Right forelimb (tissue), 1 donor: ENCODE results near the gene DOLPP1.
A peak's percentile ranks its signal among the peaks of the same experiment; 100 is the strongest.
"Not testable (repeated sequence)": the region's sequence is repeated elsewhere in the genome, so short reads cannot be mapped to it uniquely, and the experiment has no call there.

Experiments
- DNase-seq: peaks from one replicate; pipeline ENCODE4 v3.0.0-alpha.2; 2018

DOLPP1 gene, protein sequence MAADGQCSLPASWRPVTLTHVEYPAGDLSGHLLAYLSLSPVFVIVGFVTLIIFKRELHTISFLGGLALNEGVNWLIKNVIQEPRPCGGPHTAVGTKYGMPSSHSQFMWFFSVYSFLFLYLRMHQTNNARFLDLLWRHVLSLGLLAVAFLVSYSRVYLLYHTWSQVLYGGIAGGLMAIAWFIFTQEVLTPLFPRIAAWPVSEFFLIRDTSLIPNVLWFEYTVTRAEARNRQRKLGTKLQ

DNA sequence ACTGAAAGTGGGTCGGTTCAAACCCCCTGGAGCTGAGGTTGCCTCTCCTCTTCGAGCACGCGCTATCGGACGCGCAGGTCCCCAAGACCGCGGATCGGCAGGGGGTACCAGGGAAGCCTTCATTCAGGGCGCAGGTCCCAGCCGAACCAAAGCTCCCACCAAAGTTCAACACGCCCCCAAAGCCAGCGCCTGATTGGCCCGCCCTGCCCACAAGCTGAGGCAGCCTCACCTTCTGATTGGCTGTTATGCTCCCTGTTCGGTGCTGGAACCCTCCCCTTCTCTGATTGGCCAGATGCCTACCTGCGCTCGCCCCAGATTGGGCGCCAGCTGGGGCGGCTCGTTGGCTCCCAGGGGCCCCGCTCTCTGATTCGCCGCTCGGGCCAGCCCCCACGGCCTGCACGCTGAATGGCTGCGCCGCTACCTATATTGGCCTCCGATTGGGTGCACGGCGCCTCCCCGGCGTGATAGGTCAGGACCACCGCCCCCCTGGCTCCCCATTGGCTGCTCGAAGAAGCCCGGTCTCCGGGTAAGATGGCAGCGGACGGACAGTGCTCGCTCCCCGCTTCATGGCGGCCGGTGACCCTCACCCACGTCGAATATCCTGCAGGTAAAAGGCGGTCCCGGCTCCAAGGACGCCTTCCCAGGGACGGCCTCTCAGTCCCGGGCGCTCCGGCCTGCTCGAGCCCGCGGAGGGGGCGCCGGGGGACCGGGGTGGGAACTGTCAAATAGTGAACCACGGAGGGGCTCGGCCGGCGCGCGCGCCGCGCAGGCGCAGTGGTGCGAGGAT is at the start of gene DOLPP1:
Gene DOLPP1, plus strand, starts transcription at position 511 of the 787 bp plus-strand sequence. Its CDS starts 21 bp downstream, at position 532.
- peak; percentile 99 for DNase-seq

DNA sequence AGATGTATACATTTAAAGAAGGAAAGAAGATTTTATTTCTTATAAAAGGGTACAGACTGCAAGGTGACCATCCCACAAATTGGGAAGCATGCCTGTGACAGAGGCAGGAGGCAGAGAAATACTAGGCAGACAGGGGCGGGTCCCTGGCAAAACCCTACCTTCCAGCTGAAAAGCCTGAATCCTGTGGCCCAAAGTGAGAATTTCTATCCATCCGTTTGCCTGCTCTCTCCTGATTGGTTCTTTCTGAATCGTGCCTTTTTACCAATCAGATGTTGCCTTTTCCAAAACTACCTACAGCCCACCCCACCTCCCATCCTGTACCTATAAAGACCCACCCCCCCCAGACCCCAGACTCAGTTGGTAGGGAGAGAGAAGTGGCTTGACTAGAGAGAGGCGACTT is 49.4 kb upstream of the DOLPP1 start:
- DNase-seq = no peak

DNA sequence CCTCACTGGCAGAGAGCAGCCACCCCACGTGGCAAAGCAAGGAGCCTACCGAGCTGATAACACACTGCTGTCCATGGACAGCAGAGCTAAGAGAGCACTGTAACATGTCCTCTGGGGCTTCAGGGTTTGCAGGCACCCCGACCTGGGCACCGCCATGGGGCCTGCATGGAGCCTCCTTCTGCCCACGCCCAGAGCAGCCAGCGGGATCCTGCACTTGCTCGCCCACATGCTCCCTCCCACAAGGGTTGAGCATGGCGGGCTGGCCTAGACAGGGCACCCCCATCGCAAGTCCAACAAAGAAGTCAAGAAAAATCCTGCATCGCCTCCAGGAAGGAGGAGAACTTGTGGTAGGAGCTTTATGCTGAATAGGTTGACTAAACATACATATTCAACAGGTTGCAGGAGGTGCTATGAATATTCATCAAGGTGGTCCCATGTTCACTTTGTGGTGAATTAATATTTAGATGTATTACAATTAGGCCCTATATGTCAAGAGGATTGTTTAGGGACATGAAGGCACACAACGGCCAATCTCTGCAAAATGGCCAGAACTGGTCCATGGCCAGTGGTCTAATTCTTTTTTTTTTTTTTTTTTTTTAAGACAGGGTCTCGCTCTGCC is 48.3 kb upstream of the DOLPP1 start:
- no peak for DNase-seq

DNA sequence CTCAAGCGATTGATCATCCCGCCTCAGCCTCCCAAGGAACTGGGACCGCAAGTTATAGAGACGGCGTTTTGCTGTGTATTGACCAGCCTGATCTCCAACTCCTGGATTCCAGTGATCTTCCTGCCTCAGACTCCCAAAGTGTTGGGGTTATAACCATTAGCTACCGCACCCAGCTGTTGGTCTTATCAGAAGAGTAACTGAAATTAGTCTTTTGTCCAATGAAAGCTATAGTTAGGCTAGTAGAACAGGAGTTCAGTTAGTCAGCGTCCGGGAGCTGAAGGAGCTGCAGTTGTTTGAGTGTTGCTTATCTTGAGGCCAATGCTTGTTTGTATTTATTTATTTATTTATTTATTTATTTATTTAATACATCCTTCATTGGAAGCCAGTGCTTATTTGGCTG is 47.7 kb upstream of the DOLPP1 start:
- no peak for DNase-seq

DNA sequence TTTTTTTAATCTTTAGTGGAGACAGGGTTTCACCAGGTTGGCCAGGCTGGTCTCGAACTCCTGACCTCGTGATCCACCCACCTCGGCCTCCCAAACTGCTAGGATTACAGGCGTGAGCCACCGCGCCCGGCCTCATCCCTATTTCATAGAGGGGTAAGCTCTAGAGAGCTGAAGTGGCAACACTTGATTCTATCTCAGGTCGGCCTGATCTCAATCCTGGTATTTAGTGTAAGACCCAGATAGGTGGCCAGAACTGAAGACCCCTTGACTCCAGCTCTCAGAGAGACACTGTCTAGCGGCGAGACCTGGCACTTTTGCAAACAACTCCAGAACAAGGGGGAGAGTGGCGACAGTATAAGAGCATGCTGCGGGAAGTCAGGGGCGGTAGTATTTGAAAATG is 45.1 kb upstream of the DOLPP1 start:
- DNase-seq = not testable (repeated sequence)

DNA sequence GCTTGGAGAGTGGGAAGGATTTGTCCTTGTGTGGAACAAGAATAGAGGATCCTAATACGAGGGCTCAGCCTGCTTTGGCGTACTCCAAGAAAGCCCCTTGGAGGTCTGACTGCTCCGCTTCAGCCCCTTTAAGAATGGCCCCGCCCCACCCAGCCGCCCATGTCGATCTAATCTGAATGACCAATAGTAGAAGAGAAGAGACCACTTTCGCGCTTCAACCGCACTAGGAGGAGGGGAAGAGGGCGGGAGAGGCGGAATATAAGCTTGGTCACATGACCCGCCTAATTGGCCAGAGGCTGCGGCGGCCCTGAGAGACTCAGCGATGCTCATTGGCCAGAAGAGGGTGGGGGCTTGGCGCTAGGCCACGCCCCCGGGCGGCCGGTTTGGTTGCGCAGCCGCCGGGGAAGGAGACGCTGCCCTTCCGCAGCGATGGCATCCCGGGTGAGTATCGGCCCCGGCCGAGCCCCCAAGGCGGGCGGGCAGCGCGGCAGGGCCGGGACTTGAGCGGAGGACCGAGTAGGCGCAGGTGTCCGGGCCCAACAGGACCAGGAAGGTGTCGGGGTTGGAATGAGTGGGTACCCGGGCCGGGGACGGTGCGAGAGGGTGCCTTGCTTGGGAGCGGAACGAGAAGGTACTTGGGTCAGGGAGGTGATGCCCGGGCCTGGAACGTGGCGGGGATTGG is 44.5 kb upstream of the DOLPP1 start, which contains the start of gene MIGA2:
Gene MIGA2, plus strand, starts transcription at position 386 of the 682 bp plus-strand sequence. CDS start 3,969 bp downstream, outside the sequence.
- DNase-seq = peak; percentile 95

DNA sequence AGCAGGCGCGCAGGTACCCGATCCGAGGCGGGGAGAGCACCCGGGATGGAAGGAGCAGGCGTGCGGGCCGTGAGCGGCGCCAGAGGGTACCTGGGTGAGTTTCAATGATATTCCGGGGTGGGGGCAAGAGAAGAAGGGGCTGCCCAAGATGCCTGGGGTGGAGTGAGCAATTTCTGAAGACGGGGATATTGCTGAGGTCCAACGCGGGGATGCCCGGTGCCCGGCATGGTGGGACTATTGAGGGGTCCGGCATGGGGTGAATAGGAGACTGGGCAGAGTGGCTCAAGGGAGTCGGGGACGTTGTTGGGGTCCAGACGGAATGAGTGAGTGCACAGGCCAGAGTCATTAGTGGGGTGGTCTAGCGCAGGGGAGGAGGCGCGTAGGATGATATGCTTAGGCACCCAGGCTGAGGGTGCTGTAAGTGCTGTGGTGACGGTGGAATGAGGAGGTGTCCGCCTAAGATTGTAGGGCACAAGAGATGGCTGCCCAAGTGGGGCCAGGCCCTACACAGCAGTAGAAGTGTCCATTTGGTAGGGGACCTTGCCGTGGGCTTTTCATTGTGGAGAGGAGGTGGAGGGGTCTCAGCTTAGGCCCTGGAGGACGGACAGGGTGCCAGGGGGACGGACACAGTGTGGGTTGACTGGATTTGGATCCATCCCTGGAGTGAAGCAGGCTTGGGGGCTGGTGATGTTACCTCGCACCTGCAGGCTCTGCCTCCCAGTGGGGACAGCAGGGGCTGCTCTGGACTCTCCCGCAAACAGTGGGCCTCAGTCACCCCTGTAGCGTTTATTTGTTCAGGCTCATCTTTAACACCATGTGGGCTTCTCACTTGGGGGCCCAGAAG is 43.8 kb upstream of the DOLPP1 start:
- no peak for DNase-seq

DNA sequence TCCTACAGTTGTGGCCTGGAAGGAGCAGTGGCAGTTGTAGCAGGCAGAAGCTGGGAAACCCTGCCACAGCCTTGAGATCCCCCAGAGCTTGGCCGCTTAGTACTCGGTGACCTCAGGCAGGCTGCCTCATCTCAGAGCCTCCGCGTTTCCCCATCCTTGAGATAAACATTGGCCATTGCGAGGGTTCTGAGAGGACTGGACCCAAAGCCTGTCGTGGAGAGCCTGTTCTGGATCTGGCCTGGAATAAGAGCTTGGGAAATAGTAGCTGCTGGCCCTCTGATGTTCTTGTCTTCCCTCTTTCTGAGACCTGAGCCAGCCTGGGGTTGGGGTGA is 43.2 kb upstream of the DOLPP1 start:
- DNase-seq = no peak

DNA sequence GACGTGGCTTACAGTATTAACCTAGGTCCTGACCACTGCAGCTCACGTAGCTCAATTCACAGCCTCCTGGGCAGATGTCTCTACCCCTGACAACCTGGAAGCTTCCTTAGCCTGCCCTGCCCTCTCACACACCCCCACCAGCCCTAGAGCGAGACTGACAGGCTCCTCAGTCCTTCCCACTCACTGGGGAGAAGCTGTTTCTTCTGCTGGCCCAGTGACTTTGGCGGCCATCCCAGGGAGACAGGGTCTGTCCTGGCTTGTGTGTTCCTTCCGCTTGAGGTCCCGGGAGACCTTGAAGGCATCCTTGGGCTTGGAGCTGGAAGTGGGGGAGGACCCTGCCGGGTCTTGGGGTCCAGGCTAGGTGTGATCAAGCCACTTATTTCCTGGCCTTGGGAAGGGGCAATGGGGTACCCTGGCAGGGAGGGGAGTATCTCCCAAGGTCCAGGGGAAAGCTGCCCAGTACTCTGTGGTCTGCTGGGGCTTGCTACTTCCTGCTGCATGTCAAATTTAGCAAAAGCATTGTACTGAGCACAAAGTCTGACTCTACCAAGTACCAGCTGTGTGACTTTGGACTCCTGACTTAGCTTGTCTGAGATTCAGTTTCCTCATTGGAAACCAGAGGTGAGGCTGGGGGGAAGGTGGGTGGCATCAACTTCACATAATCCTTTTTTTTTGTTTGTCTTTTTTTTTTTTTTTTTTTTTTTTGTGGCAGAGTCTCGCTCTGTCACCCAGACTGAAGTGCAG is 42.6 kb upstream of the DOLPP1 start:
- no peak for DNase-seq

DNA sequence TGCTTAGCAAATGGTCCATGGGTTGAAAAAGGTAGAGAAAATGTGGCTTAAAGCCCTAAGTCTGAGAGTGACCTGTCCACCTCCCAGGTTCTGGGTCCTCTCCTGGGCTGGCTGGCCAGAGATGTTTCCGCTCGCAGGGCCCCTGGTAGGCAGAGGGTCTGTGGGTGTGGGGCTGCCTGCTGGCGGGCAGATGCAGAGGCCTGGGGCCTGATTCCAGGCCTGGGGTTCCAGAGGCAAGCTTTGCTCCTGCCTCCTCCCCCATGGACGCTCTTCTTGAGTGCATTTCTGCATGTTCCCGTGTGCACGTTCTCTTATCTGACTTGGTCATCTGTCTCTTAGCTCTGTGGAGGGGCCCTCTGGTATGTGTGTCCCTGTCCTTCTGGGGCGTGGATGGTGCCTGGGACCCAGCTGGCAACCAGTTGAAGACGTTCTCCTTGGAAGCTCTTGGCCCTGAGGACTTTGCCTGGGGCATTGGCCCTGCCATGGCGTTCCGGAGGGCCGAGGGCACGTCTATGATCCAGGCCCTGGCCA is 40.7 kb upstream of the DOLPP1 start:
- no peak for DNase-seq

DNA sequence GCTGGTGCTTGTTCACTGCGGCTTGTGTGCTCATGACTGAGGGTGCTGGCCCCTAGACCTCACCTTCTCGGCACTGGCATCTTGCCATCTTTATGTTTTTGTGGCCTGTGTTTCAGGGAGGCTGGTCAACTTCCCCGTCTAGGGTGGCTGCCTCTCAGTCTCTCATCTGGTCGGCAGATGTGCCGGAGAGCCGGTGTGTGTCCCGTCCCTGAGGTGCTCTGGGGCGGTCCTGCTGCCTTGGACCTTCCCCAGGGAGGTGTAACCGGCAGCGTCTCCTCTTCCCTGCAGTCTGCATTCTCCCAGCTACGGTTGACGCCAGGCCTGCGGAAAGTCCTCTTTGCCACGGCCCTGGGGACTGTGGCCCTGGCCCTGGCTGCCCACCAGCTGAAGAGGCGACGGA is 38.9 kb upstream of the DOLPP1 start:
- DNase-seq = no peak

DNA sequence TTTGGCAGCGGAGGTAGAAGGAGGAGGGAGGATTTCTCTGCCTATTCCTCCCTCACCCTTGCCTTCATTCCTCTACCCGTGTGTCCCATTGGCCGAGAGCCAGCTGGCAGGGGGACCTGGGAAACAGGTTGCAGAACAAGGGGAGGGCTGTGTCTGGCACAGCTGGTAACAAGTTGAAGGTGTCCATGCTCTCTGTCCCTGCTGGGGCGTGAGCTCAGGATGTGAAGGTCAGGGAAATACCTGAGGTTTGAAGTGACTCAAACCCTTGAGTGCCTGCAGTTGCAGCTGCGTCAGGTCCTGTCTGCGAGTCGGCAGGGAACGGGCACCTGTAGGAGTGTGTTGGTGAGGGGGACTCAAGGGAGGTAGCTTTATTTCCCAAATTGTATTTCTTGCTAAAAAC is 28.3 kb upstream of the DOLPP1 start:
- no peak for DNase-seq

DNA sequence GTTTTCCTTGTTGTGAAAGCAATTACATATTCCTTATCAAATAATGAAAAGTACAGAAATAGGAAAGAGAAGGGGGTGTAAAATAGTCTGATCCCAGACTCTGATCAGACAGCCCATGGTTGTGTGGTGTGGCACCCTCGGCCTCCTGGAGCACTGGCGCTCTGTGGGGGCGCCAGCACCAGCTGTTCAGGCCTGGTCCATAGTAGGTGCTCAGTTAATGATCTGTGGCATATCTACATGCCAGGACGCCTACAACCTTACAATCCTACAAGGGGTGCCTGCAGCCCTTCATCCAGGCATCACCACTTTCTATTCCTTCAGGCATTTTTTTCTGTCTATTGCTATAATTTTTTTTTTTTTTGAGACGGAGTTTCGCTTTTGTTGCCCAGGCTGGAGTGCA is 27.9 kb upstream of the DOLPP1 start:
- no peak for DNase-seq

DNA sequence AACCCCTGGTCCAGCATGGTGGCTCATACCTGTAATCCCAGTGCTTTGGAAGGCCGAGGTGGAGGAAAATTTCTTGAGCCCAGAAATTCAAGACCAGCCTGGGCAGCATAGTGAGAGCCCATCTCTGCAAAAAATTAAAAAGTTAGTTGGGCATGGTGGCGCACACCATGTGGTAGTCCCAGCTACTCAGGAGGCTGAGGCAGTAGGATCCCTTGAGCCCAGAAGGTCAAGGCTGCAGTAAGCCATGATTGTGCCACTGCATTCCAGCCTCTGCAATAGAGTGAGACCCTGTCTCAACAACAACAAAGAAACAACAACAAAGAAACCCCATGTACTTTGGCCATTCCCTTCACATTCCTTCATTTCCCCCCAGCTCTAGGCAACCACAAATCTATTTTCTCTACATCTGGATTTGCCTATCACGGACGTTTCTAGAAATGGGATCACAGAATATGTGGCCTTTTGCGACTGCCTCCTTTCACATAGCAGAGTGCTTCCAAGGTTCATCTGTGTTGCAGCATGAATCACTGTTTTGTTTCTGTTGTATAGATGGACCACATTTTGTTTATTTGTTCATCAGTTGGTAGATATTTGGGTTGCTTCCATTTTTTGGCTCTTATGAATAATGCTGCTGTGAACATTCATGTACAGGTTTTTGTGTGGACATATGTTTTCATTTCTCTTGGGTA is 26.6 kb upstream of the DOLPP1 start:
- no peak for DNase-seq

DNA sequence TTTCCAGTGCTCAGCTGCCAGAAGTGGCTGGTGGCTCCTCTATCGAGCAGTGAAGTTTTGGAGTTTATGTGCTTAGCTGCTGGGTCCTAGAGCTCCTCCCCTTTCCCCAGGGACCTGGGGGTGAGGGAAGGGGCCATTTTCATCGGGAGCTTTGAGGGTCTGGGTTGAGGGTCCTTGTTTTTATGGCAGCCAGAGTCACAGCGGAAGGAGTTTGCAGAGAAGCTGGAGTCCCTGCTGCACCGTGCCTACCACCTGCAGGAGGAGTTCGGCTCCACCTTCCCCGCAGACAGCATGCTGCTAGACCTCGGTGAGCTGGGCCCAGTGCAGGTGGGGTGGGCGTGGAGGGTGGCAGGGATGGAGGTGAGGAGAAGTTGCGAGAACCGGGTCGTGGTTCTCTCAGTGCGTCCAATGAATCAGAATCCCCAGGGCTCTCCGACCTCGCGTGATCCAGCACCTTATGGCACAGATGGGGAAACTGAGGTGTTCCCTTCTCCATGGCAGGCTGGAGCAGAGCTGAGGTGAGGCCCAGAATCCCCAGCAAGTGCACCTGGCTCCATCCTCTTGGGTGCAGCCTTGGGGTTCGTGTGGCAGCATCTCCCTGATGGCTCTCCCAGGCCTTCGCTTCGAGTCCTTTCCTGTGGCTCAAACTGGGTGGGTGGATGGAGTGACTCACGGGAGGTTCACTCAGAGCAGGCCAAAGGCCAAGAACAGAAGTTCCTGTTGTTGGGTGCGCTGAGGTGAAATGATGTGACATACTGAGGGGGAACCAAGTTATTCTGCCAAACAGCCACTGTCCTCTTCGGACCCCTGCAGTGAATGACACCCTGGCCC is 21.7 kb upstream of the DOLPP1 start:
- no peak for DNase-seq

DNA sequence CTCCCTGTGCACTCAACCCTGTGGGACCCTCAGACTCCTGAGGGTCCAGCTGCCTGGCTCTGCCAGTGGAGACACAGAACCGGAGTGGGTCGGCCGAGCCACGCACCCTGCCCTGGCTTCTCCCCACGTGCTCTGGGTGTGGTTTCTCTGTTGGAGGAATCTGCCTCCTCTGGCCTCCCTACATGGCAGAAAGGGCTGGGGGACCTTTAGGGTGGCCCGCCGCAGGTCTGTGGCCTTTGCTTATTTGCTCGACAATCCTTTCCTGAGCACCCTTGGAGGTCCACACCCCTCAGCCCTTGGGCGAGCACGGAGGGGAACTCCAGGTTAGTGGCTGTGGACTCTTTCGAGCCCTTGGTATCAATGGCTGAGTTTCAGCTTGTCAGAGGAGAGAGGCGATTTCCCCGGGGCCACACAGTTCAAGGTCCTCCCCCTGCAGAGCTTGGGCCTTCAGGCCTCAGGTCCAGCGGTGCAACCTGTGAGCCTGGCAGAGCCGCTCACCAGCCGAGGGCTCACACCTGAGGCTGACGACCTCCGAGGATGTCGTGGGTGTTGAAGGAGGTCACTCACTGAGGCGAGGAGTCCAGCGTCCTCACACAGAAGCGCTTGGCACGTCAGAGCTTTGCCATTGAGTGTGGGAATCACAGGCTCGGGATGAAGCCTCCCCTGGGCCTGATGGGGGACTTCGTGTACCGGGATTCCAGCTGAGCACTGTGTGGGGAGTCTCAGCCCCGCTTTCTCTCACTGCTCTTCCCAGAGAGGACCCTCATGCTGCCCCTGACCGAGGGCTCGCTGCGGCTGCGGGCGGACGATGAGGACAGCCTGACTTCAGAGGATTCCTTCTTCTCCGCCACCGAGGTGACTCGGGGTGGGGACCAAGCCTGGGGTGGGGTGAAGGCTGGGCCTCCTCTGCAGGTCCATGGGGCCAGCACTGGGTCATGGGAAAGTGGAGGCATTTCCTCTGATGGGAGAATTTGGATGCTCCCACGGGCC is 20.8 kb upstream of the DOLPP1 start:
- no peak for DNase-seq

DNA sequence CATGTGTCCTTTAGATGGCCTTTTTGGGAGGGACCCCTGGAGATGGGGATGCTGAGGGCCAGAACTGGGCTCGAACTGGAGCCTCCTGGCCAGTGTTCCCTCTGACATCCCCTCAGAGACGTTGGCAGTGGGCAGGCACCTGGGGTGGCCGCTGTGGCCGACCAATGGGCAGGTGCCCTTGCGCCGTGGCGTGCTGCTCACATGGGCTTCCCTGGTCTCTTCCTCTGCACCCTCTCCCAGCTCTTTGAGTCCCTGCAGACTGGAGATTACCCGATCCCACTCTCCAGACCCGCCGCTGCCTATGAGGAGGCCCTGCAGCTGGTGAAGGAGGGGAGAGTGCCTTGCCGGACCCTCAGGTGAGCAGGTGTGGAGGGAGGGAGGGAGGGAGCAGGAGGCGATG is 19.9 kb upstream of the DOLPP1 start:
- no peak for DNase-seq

DNA sequence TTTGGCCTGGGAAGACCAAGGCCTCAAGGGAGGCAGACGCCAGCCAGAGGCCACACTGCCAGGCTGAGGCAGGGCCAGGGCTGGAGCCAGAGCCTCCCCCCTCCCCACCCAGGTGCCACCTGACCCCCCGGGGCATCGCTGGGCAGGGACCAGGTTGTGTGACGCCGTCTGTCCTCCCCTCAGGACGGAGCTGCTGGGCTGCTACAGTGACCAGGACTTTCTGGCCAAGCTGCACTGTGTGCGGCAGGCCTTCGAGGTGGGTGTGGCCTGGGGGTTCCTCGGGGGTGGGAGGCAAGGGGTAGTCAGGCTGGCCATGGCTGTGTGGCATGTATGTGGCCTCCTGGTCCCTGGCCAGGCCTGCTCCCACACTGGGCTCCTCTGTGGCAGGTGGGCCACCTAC is 17.9 kb upstream of the DOLPP1 start:
- DNase-seq = no peak

DNA sequence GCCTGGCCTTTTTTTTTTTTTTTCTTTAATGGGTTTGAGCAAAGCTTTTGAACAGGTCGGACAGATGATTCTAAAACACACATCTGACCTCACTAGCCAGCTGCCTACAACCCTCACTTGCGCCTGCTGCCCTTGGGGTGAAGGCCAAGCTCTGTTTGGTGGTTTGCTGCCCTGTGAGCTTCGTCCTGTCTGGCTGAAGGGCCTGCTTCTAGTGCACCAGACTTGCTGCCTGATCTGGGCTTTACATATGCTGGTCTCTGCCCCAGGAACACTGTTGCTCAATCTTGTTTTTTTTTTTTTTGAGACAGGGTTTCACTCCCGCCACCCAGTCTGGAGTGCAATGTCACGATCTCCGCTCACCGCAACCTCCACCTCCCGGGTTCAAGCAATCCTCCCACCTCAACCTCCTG is 16.4 kb upstream of the DOLPP1 start:
- no peak for DNase-seq
